Epithelial cell of proximal tubule (primary cell): ENCODE results near the gene XIST. TPM values are rescaled to one million over a fixed set of nuclear protein-coding genes. Genes with fewer than 3 reads are reported as not detected.
"Not testable (repeated sequence)": the region's sequence is repeated elsewhere in the genome, so short reads cannot be mapped to it uniquely, and the experiment has no call there.

Experiments
- DNase-seq: peaks from one replicate; pipeline ENCODE4 v3.0.0-alpha.2; 2011; ENCODE audit warnings: low read depth
- H3K4me3 ChIP-seq: 2 replicates; pipeline ENCODE4 v1.5.1; 2011; ENCODE audit warnings: low read depth, mild to moderate bottlenecking, low read length
- total RNA-seq: library from RNA; depleted of rRNA; stranded (reverse); fragments of >200 nt; gene quantifications from 2 replicates; pipeline ENCODE4 v1.2.3, GENCODE V29; 2015
- TF ChIP-seq, protein P1 (sequence below): conservative IDR thresholded peaks from 2 replicates; pipeline ENCODE4 v1.5.1; 2012; ENCODE audit warnings: low read depth, mild to moderate bottlenecking, low read length

Gene XIST
- total RNA-seq = not detected in 2 replicates

DNA sequence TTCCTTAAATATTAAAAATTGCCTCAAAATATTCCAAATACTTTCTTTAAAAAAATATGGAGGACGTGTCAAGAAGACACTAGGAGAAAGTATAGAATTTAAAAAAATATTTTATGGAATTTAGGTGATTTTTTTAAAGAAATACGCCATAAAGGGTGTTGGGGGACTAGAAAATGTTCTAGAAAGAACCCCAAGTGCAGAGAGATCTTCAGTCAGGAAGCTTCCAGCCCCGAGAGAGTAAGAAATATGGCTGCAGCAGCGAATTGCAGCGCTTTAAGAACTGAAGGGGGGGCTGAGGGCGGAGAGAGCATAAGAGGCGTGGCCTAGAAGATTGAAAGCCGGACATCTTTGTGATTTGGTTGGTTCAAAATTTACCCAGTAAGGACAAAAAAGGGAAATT, at the start of gene XIST:
Gene XIST (minus strand): TSS at position 248 of the 400 bp plus-strand sequence.
- DNase-seq = no peak
- no peak within 1 kb of the TSS for H3K4me3 ChIP-seq
- TF ChIP-seq, protein P1, sequence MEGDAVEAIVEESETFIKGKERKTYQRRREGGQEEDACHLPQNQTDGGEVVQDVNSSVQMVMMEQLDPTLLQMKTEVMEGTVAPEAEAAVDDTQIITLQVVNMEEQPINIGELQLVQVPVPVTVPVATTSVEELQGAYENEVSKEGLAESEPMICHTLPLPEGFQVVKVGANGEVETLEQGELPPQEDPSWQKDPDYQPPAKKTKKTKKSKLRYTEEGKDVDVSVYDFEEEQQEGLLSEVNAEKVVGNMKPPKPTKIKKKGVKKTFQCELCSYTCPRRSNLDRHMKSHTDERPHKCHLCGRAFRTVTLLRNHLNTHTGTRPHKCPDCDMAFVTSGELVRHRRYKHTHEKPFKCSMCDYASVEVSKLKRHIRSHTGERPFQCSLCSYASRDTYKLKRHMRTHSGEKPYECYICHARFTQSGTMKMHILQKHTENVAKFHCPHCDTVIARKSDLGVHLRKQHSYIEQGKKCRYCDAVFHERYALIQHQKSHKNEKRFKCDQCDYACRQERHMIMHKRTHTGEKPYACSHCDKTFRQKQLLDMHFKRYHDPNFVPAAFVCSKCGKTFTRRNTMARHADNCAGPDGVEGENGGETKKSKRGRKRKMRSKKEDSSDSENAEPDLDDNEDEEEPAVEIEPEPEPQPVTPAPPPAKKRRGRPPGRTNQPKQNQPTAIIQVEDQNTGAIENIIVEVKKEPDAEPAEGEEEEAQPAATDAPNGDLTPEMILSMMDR = no peak

DNA sequence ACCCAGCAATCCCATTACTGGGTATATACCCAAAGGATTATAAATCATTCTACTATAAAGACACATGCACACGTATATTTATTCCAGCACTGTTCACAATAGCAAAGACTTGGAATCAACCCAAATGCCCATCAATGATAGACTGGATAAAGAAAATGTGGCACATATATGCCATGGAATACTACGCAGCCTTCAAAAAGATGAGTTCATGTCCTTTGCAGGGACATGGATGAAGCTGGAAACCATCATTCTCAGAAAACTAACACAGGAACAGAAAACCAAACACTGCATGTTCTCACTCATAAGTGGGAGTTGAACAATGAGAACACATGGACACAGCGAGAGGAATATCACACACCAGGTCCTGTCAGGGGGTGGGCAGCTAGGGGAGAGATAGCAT, 45.8 kb upstream of the XIST start:
- DNase-seq, H3K4me3 ChIP-seq: not testable (repeated sequence)

DNA sequence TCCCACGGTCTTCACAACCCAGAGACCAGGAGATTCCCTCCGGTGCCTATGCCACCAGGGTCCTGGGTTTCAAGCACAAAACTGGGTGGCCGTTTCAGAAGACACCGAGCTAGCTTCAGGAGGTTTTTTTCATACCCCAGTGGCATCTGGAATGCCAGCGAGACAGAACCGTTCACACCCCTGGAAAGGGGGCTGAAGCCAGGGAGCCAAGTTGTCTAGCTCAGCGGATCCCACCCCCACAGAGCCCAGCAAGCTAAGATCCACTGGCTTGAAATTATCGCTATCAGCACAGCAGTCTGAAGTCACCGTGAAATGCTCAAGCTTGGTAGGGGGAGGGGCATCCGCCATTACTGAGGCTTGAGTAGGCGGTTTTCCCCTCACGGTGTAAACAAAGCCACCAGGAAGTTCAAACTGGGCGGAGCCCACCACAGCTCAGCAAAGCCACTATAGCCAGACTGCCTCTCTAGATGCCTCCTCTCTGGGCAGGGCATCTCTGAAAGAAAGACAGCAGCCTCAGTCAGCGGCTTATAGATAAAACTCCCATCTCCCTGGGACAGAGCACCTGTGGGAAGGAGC, 40.1 kb upstream of the XIST start:
- DNase-seq, H3K4me3 ChIP-seq: not testable (repeated sequence)

DNA sequence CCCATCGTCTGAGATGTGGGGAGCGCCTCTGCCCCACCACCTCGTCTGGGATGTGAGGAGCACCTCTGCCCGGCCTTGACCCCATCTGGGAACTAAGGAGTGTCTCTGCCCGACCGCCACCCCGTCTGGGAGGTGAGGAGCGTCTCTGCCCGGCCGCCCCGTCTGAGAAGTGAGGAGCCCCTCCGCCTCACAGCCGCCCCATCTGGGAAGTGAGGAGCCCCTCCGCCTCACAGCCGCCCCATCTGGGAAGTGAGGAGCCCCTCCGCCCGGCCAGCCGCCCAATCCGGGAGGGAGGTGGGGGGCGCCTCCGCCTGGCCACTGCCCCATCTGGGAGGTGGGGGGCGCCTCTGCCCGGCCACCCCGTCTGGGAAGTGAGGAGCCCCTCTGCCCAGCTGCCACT, 29.7 kb upstream of the XIST start:
- H3K4me3 ChIP-seq, DNase-seq: not testable (repeated sequence)

DNA sequence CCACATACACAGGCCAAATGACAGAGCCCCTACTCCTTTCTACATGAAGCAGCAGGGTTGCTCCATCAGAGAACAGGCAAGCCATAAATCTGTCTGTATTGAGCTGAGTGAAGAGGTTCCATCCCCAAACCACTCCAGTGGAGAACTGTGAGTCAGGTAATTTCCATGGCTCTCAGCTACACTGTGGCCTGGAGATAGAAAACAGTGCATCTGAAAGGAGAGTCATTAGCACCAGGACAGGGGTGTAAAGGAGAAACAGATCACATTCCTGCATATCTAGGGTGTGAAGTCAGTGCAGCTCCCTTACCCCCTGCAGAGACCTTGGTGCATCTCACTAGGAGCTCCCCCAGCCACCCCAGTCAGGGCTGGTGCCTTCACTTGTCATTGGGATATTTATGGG, 25.2 kb upstream of the XIST start:
- TF ChIP-seq, protein P1 = no peak
- DNase-seq = no peak
- H3K4me3 ChIP-seq = no peak overlapping the region

DNA sequence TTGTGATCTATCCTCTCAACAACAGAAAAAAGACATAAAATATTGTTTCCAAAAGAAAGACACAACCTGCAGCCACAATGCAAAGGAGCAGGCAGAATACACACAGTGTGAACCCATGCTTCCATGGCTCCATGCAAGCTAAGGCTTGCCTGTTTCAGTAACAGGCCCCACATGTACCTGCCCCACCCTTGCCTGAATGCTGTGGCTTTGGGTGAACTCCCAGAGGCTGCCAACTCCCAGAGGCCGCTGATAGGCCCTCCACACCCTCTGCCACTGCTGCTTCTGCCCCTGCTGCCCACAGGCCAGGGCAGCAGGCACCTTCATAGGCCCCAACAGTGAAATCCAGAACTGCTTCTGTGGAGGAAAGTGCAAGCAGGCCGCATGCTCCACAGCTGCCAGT, 24.4 kb upstream of the XIST start:
- TF ChIP-seq, protein P1 = no peak
- DNase-seq = no peak
- no peak overlapping the region for H3K4me3 ChIP-seq

DNA sequence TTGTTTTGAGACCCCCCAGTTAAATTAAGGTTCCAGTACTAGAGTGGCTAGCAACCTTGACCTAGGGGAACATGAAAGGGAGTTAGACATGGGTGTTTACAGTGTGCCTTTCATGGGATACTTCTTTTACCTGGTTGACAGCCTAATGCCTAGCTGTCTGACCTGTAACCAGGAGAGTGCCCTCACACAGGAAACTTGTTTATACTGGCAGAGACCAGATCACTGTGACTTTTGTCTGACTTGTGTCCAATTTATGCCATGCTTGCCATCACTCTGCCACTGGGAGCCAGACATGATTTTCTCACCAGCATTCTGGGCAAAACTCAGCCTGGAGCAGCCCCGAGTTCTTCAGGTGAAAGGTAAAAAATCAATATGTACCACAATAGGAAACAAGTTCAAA, 16.4 kb upstream of the XIST start:
- no peak for DNase-seq
- H3K4me3 ChIP-seq = no peak overlapping the region
- TF ChIP-seq, protein P1 = no peak

DNA sequence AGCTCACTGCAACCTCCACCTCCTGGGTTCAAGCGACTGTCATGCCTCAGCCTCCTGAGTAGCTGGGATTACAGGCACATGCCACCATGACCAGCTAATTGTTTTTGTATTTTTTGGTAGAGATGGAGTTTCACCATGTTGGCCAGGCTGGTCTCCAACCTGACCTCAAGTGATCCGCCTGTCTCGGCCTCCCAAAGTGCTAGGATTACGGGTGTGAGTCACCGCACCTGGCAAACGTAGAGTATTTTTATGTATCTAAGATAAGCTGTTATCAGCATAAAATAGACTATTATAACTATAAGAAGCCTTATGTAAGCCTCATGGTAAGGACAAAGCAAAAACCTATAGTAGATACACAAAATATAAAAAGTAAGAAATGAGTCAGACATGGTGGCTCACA, 14.6 kb upstream of the XIST start:
- no peak overlapping the region for H3K4me3 ChIP-seq
- TF ChIP-seq, protein P1 = no peak
- DNase-seq = no peak

DNA sequence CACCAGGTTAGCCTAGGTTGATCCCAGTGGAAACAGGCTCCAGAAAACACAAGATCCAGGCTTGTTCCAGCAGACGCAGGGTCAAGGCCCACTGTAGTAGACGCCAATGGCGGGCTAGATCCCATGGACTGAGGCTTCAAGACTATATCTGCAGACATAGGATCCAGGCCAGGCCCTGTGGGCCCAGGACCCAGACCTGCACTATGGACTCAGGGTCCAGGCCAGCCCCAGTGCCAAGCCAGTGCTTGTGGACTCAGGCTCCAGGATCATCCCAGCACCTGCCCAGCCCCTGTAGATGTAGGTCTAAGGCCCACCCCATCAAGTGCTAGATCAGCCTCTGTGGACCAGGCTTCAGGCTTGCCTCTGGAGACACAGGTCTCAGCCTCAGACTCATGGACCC, 11.3 kb upstream of the XIST start:
- no peak for DNase-seq
- no peak overlapping the region for H3K4me3 ChIP-seq
- TF ChIP-seq, protein P1 = no peak
